ENCODE data around the gene KRT80. TPM values are rescaled to one million over a fixed set of nuclear protein-coding genes. Genes with fewer than 3 reads are reported as not detected.

Gene KRT80
- total RNA-seq, 1 donor from 2014 or later = not detected

DNA sequence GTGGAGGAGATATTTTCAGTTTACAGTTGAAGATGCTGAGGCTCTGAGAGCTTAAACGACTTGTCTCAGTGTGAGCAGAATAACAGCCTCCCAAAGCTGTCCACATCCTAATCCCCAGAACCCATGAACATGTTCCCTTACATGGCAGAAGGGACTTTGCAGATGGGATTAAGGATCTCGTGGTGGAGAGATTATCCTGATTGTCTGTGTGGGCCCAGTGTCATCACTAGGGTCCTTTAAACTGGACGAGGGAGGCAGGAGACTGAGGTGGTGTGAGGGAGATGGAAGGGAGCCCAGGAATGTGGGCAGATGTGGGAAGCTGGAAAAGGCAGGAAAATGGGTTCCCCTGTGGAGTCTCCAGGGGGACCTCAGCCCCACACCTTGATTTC, 9.6 kb upstream of the KRT80 start:
- peaks cover 6% of the 10 kb centered on the region for H3K4me1 Mint-ChIP-seq (ENCODE audit: low read depth, unreplicated experiment)
- peaks cover 14% of the 10 kb centered on the region for H3K27me3 Mint-ChIP-seq (ENCODE audit: unreplicated experiment)
- peaks cover 4% of the 10 kb centered on the region for H3K9me3 Mint-ChIP-seq (ENCODE audit: unreplicated experiment)
- no peak for DNase-seq
- peak overlapping the region; percentile 15 for H3K27ac Mint-ChIP-seq (ENCODE audit: unreplicated experiment)
- TF ChIP-seq, protein P1, sequence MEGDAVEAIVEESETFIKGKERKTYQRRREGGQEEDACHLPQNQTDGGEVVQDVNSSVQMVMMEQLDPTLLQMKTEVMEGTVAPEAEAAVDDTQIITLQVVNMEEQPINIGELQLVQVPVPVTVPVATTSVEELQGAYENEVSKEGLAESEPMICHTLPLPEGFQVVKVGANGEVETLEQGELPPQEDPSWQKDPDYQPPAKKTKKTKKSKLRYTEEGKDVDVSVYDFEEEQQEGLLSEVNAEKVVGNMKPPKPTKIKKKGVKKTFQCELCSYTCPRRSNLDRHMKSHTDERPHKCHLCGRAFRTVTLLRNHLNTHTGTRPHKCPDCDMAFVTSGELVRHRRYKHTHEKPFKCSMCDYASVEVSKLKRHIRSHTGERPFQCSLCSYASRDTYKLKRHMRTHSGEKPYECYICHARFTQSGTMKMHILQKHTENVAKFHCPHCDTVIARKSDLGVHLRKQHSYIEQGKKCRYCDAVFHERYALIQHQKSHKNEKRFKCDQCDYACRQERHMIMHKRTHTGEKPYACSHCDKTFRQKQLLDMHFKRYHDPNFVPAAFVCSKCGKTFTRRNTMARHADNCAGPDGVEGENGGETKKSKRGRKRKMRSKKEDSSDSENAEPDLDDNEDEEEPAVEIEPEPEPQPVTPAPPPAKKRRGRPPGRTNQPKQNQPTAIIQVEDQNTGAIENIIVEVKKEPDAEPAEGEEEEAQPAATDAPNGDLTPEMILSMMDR (IDR thresholded peaks at IDR 0.05; ENCODE audit: partially characterized antibody, unreplicated experiment) = no peak
- peak overlapping the region; percentile 9 for H3K4me3 Mint-ChIP-seq (ENCODE audit: unreplicated experiment)
- H3K36me3 Mint-ChIP-seq (ENCODE audit: unreplicated experiment) = no peaks in the 10 kb centered on the region

DNA sequence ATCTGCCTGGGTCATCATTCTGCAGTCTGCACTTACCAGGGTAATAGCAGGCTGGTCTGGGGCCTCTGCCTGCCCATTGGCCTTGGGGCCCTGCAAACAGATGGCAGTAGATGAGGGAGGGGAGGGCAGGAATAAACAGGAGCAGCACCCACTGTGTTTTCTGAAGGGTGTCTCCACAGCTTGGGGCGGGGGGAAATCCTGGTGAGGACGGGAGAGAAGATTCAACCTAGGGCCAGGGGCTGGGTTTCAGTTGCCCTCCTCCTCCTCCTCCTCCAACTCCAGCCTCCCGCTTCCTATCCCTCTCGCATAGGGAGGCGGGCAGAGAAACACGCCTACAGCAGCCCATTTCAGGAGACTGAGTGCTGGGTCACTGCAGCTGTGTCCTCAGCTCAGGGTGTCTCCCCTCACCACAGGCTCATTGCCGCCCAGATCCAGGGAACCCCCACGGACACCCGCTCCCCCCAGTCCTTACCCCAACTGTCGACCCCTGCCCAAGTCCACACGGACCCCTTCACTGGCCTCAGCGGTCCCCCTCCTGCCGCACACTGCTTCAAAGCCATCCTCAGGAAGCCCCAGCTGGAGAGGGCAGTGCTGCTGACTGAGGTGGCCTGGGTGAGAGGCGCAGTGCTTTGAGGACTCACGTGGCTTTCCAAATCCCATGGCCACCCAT, 9.1 kb upstream of the KRT80 start:
- peak; percentile 13 for DNase-seq
- Mint-ChIP-seq H3K4me3 (ENCODE audit: unreplicated experiment) (no peak overlapping the region), H3K27ac (ENCODE audit: unreplicated experiment) (peak overlapping the region; percentile 15), H3K36me3 (ENCODE audit: unreplicated experiment) (no peaks in the 10 kb centered on the region), H3K4me1 (ENCODE audit: low read depth, unreplicated experiment) (peaks cover 6% of the 10 kb centered on the region), H3K9me3 (ENCODE audit: unreplicated experiment) (peaks cover 4% of the 10 kb centered on the region), H3K27me3 (ENCODE audit: unreplicated experiment) (peaks cover 15% of the 10 kb centered on the region)
- TF ChIP-seq, protein P1 (IDR thresholded peaks at IDR 0.05; ENCODE audit: partially characterized antibody, unreplicated experiment) = no peak

DNA sequence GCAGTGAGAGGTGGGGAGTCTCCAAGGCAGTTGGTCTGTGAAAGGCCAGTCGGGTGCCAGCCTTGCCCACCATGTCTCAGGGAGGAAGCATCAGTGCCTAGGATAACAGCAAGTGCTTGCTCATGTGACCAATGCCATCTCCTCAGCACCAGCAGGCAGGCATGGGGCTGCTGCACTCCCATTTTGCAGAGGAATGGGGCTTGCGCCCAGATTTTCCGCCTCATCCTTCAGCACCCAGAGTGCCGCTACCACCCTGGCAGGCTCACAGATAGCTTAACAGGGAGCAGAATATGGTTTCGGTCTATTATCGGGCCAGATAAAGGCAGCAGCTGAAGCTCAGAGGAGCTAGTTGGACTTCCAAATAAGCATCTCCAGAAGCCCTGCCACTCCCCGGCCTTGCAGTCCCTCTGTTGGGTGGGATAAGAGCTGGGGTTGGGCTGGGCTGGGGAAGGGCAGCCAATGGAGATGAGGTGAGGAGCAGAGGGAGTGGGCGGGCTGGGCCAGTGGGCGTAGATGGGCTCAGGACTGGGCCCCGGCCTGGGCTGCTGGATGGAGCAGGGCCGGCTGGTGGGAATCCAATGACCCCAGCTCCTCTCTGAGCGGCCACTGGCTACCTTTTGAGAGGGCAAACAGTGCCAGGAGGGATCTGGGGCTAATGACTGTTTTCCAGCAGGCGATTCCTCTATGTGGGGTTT, 8.4 kb upstream of the KRT80 start:
- H3K27me3 Mint-ChIP-seq (ENCODE audit: unreplicated experiment) = peaks cover 15% of the 10 kb centered on the region
- no peak overlapping the region for H3K27ac Mint-ChIP-seq (ENCODE audit: unreplicated experiment)
- no peaks in the 10 kb centered on the region for H3K36me3 Mint-ChIP-seq (ENCODE audit: unreplicated experiment)
- peaks cover 4% of the 10 kb centered on the region for H3K9me3 Mint-ChIP-seq (ENCODE audit: unreplicated experiment)
- DNase-seq = peak; percentile 7
- TF ChIP-seq, protein P1 (IDR thresholded peaks at IDR 0.05; ENCODE audit: partially characterized antibody, unreplicated experiment) = no peak
- H3K4me3 Mint-ChIP-seq (ENCODE audit: unreplicated experiment) = no peak overlapping the region
- H3K4me1 Mint-ChIP-seq (ENCODE audit: low read depth, unreplicated experiment) = peaks cover 6% of the 10 kb centered on the region

DNA sequence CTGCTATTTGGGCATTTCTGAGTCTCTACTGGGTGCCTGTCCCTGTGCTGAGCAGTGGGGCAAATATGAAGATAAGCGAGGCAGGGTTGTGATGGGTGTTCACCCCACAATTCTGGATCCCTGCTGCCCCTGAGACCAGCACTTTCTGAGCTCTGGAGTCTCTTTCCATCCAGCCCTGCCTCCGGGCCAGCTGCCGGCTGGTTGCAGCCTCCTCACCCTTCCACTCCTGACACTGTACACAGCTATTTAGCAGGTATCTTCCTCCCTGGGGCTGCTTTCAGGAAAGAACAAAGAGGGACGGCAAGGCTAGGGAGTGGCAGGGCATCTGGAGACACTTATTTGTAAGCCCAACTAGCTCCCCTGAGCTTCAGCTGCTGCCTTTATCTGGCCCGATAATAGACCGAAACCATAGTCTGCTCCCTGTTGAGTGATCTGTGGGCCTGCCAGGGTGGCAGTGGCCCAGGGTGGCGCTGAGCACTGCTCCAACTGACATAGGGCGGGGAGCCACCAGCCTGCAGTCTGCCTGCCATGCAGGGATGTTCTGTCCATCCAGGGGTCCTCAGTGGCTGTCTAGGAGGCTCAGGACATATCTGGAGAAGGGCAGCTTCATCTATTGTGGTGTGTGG, 7.6 kb upstream of the KRT80 start:
- no peaks in the 10 kb centered on the region for H3K36me3 Mint-ChIP-seq (ENCODE audit: unreplicated experiment)
- DNase-seq = peak; percentile 9
- H3K4me3 Mint-ChIP-seq (ENCODE audit: unreplicated experiment) = no peak overlapping the region
- TF ChIP-seq, protein P1 (IDR thresholded peaks at IDR 0.05; ENCODE audit: partially characterized antibody, unreplicated experiment) = no peak
- H3K27me3 Mint-ChIP-seq (ENCODE audit: unreplicated experiment) = peaks cover 15% of the 10 kb centered on the region
- peaks cover 4% of the 10 kb centered on the region for H3K9me3 Mint-ChIP-seq (ENCODE audit: unreplicated experiment)
- peaks cover 6% of the 10 kb centered on the region for H3K4me1 Mint-ChIP-seq (ENCODE audit: low read depth, unreplicated experiment)
- no peak overlapping the region for H3K27ac Mint-ChIP-seq (ENCODE audit: unreplicated experiment)
